H1 (cell line): ENCODE measurements around the gene RAB30. TPM values are rescaled to one million over a fixed set of nuclear protein-coding genes. Genes with fewer than 3 reads are reported as not detected.

ENCODE experiments used
- SRF ChIP-seq: IDR thresholded peaks from 2 replicates; pipeline ENCODE4 v1.6.1; 2011; ENCODE audit warnings: mild to moderate bottlenecking, low read depth, low read length, moderate library complexity
- polyA plus RNA-seq, 7 experiments: library from polyadenylated mRNA; depleted of rRNA in 3 of 7; stranded (reverse) in 5 of 7; unstranded in 2 of 7; fragments of >200 nt in 5 of 7; fragments of 200-250 nt in 2 of 7; gene quantifications; 1 replicate in 5 of 7; 2 replicates in 1 of 7; 4 replicates in 1 of 7; pipeline versions ENCODE4 v1.2.1 to v1.2.3, GENCODE V29; 2011 to 2013; ENCODE audit warnings: missing spikeins in 2 of 7, mixed read lengths in 2 of 7
- total RNA-seq: library from RNA; stranded (reverse); fragmentation: NEBNext Ultra II Directional; extraction: Animal tissue kit (Norgen Biotek cat#: 25700); gene quantifications from 2 replicates; pipeline ENCODE4 v1.2.1, GENCODE V29; 2021
- TF ChIP-seq, protein P1 (sequence below): IDR thresholded peaks from 2 replicates; pipeline ENCODE4 v1.6.1; 2012; ENCODE audit warnings: inconsistent platforms

Gene RAB30
- total and polyA plus RNA-seq, 2 of the 8 experiments (the other 6 are each of a cell fraction or from before 2014, with no cell fraction given), result 1.6 to 11.7 TPM

- no peak for TF ChIP-seq SRF
- TF ChIP-seq, protein P1, sequence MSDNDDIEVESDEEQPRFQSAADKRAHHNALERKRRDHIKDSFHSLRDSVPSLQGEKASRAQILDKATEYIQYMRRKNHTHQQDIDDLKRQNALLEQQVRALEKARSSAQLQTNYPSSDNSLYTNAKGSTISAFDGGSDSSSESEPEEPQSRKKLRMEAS, result no peak
Measured at GRCh38 chr11:82939456-82939855, 132.2 kb downstream of the RAB30 start (continued).
